Right kidney (tissue), 1 donor: ENCODE data around the gene TPRN.

ENCODE experiments used
- DNase-seq: peaks from one replicate; pipeline ENCODE4 v3.0.0-alpha.2; 2016

The TPRN gene

GRCh38 chr9:137214620-137215019 is 14.1 kb upstream of the TPRN start:
- no peak for DNase-seq

- no peak for DNase-seq
Observed at GRCh38 chr9:137213160-137214060, 12.9 kb upstream of the TPRN start.

GRCh38 chr9:137212520-137212919 is 12.0 kb upstream of the TPRN start:
- DNase-seq: no peak

GRCh38 chr9:137211532-137211931 is 11.0 kb upstream of the TPRN start:
- no peak for DNase-seq

- DNase-seq: no peak
Observed at GRCh38 chr9:137206602-137207001, 6.1 kb upstream of the TPRN start.

GRCh38 chr9:137205126-137206069 is 4.9 kb upstream of the TPRN start, which contains the start of the genes NDOR1 and TMEM203:
TSS of gene NDOR1 (plus strand) at chr9:137205700. CDS start at chr9:137205778, 78 bp downstream.
TSS of gene TMEM203 (minus strand) at chr9:137205648. CDS start at chr9:137205414, 234 bp downstream.
- DNase-seq: peak; percentile 88

GRCh38 chr9:137204731-137205125 is 4.2 kb upstream of the TPRN start:
- DNase-seq: no peak

- DNase-seq: no peak
Observed at GRCh38 chr9:137202966-137203365, 2.4 kb upstream of the TPRN start.

GRCh38 chr9:137201205-137201868 is 796 bp upstream of the TPRN start:
- no peak for DNase-seq

- no peak for DNase-seq
Observed at GRCh38 chr9:137199411-137200121, 975 bp downstream of the TPRN start.

- DNase-seq: no peak
Observed at GRCh38 chr9:137198902-137199283, 1.6 kb downstream of the TPRN start.

- DNase-seq: no peak
Observed at GRCh38 chr9:137198051-137198901, 2.3 kb downstream of the TPRN start.

GRCh38 chr9:137195525-137196220 is 4.9 kb downstream of the TPRN start:
- no peak for DNase-seq

- DNase-seq: no peak
Observed at GRCh38 chr9:137194909-137195308, 5.6 kb downstream of the TPRN start.

- DNase-seq: no peak
Observed at GRCh38 chr9:137194388-137194787, 6.2 kb downstream of the TPRN start.

- no peak for DNase-seq
Observed at GRCh38 chr9:137193771-137194170, 6.8 kb downstream of the TPRN start.

- DNase-seq: no peak
Observed at GRCh38 chr9:137192859-137193258, 7.7 kb downstream of the TPRN start.

GRCh38 chr9:137192448-137192780 is 8.1 kb downstream of the TPRN start:
- no peak for DNase-seq

GRCh38 chr9:137191691-137192447 is 8.7 kb downstream of the TPRN start:
- no peak for DNase-seq
